SK-N-SH (cell line): Measurements from ENCODE around the gene ACOXL. TPM values are rescaled to one million over a fixed set of nuclear protein-coding genes. Genes with fewer than 3 reads are reported as not detected.

Source experiments
- CTCF ChIA-PET: fragments of 300-600, 350-600 bp; formaldehyde crosslinking; extraction: SDS; loops from one replicate; lab custom pipeline; 2021; lab: Yijun Ruan, JAX
- POLR2A ChIA-PET: fragments of 350-600 bp; sonication (Branson Sonifier 250); formaldehyde crosslinking; extraction: SDS; loops from one replicate; lab custom pipeline; 2020; ENCODE audit warnings: antibody characterized with exemption, inconsistent platforms; lab: Yijun Ruan, JAX
- DNase-seq: peaks from one replicate; pipeline ENCODE4 v3.0.0; 2012
- H2AFZ ChIP-seq: fragments of 200-600 bp; sonication (generic); 2 replicates; pipeline ENCODE4 v1.8.1; 2016; ENCODE audit warnings: antibody characterized with exemption, mild to moderate bottlenecking, low read depth
- H3F3A ChIP-seq: fragments of 200-600 bp; sonication (generic); replicated peaks from 2 replicates; pipeline ENCODE3; 2016; ENCODE audit warnings: antibody characterized with exemption, mild to moderate bottlenecking; ENCODE audit not compliant: insufficient read depth
- H3K27ac ChIP-seq, 2 experiments: fragments of 200-500 bp in 1 of 2; fragments of 200-600 bp in 1 of 2; sonication (Bioruptor generic) in 1 of 2; sonication (generic), shearing (Covaris generic) in 1 of 2; 2 replicates each; pipeline versions ENCODE4 v1.5.1 to v1.6.1; 2014 to 2016; ENCODE audit warnings: low read depth in 2 of 2, inconsistent platforms in 1 of 2, low read length in 1 of 2, mild to moderate bottlenecking in 1 of 2, mixed read lengths in 1 of 2
- H3K27me3 ChIP-seq: fragments of 200-600 bp; sonication (generic), shearing (Covaris generic); 2 replicates; pipeline ENCODE4 v1.6.1; 2016; ENCODE audit warnings: mixed run types; ENCODE audit not compliant: insufficient read depth
- H3K36me3 ChIP-seq, 2 experiments: fragments of 200-500 bp in 1 of 2; fragments of 200-600 bp in 1 of 2; sonication (Bioruptor generic) in 1 of 2; sonication (generic) in 1 of 2; replicated peaks in 1 of 2; 2 replicates each; pipeline versions ENCODE3 to v1.5.1; 2014 to 2016; ENCODE audit warnings: low read length in 1 of 2, mild to moderate bottlenecking in 1 of 2; ENCODE audit not compliant: insufficient read depth in 2 of 2, control insufficient read depth in 1 of 2
- H3K4me1 ChIP-seq, 2 experiments: fragments of 200-500 bp in 1 of 2; fragments of 200-600 bp in 1 of 2; sonication (Bioruptor generic) in 1 of 2; sonication (generic), shearing (Covaris generic) in 1 of 2; 2 replicates each; pipeline versions ENCODE4 v1.5.1 to v1.6.1; 2014 to 2016; ENCODE audit warnings: low read depth in 1 of 2, low read length in 1 of 2, mixed run types in 1 of 2; ENCODE audit not compliant: insufficient read depth in 2 of 2, control insufficient read depth in 1 of 2
- H3K4me2 ChIP-seq: fragments of 200-600 bp; sonication (generic), shearing (Covaris generic); 2 replicates; pipeline ENCODE4 v1.6.1; 2017; ENCODE audit warnings: mixed run types
- H3K4me3 ChIP-seq, 2 experiments: fragments of 200-500 bp in 1 of 2; fragments of 200-600 bp in 1 of 2; sonication (Bioruptor generic) in 1 of 2; sonication (generic), shearing (Covaris generic) in 1 of 2; 2 replicates each; pipeline versions ENCODE4 v1.5.1 to v1.8.1; 2014 to 2016; ENCODE audit warnings: low read depth in 2 of 2, inconsistent platforms in 1 of 2, low read length in 1 of 2, mild to moderate bottlenecking in 1 of 2, mixed read lengths in 1 of 2, moderate library complexity in 1 of 2
- H3K79me2 ChIP-seq: fragments of 200-600 bp; sonication (generic); 2 replicates; pipeline ENCODE4 v1.8.1; 2017; ENCODE audit warnings: mild to moderate bottlenecking; ENCODE audit not compliant: insufficient read depth
- H3K9ac ChIP-seq: fragments of 200-600 bp; sonication (generic); 2 replicates; pipeline ENCODE4 v1.6.1; 2017; ENCODE audit warnings: mixed run types
- H3K9me2 ChIP-seq: fragments of 200-600 bp; sonication (generic); 2 replicates; pipeline ENCODE4 v1.6.1; 2017; ENCODE audit warnings: mixed run types
- H3K9me3 ChIP-seq: fragments of 200-600 bp; sonication (generic); 2 replicates; pipeline ENCODE4 v1.6.1; 2017; ENCODE audit warnings: mixed run types, mild to moderate bottlenecking, moderate library complexity
- H4K20me1 ChIP-seq: fragments of 200-600 bp; sonication (generic); 2 replicates; pipeline ENCODE4 v1.6.1; 2017; ENCODE audit warnings: mild to moderate bottlenecking, mixed run types; ENCODE audit not compliant: insufficient read depth
- ELF1 ChIP-seq: IDR thresholded peaks from 2 replicates; pipeline ENCODE4 v1.4.0; 2012
- EZH2phosphoT487 ChIP-seq: fragments of 200-600 bp; sonication (generic); IDR thresholded peaks from 2 replicates; pipeline ENCODE4 v1.6.1; 2017; ENCODE audit warnings: low read depth, mixed run types, mild to moderate bottlenecking, antibody characterized with exemption, moderate library complexity, borderline replicate concordance
- MEF2A ChIP-seq: IDR thresholded peaks from 2 replicates; pipeline ENCODE4 v1.4.0; 2012; ENCODE audit warnings: low read depth, borderline replicate concordance
- NFIC ChIP-seq: IDR thresholded peaks from 2 replicates; pipeline ENCODE4 v1.4.0; 2012; ENCODE audit warnings: borderline replicate concordance
- PBX3 ChIP-seq: IDR thresholded peaks from 2 replicates; pipeline ENCODE4; 2012
- RAD21 ChIP-seq: IDR thresholded peaks from 2 replicates; pipeline ENCODE4 v1.6.1; 2012; ENCODE audit warnings: mild to moderate bottlenecking, low read length
- TAF1 ChIP-seq: IDR thresholded peaks from 2 replicates; pipeline ENCODE4 v1.6.1; 2012; ENCODE audit warnings: low read depth, mild to moderate bottlenecking, low read length, moderate library complexity, borderline replicate concordance
- WGBS: methylation state at CpG from one replicate; pipeline ENCODE4 v1.1.6; 2017; ENCODE audit warnings: low lambda C conversion rate; 5-methylcytosine and 5-hydroxymethylcytosine counted together
- polyA plus RNA-seq, 3 experiments: library from polyadenylated mRNA; depleted of rRNA; stranded (reverse); fragments of >200 nt; gene quantifications; 2 replicates each; pipeline ENCODE4 v1.2.3, GENCODE V29; 2012
- TF ChIP-seq, protein P1 (sequence below): IDR thresholded peaks from 2 replicates; pipeline ENCODE4 v1.4.0; 2012; ENCODE audit warnings: low read depth
- TF ChIP-seq, protein P2 (sequence below): fragments of 150-350 bp; IDR thresholded peaks from 2 replicates; pipeline ENCODE4 v1.6.1; 2017; ENCODE audit warnings: antibody characterized with exemption, low read length, low read depth, borderline replicate concordance
- TF ChIP-seq, protein P3 (sequence below): fragments of 150-350 bp; IDR thresholded peaks from 2 replicates; pipeline ENCODE4 v1.6.1; 2016; ENCODE audit warnings: mild to moderate bottlenecking, low read depth, low read length
- TF ChIP-seq, protein P4 (sequence below): IDR thresholded peaks from 2 replicates; pipeline ENCODE4 v1.4.0; 2012; ENCODE audit warnings: low read depth, borderline replicate concordance
- TF ChIP-seq, protein P5 (sequence below): IDR thresholded peaks from 2 replicates; pipeline ENCODE4 v1.4.0; 2012; ENCODE audit warnings: low read depth, borderline replicate concordance

Gene ACOXL
- polyA plus RNA-seq, 1 of the 3 experiments (the other 2 are of a cell fraction): not detected

DNA sequence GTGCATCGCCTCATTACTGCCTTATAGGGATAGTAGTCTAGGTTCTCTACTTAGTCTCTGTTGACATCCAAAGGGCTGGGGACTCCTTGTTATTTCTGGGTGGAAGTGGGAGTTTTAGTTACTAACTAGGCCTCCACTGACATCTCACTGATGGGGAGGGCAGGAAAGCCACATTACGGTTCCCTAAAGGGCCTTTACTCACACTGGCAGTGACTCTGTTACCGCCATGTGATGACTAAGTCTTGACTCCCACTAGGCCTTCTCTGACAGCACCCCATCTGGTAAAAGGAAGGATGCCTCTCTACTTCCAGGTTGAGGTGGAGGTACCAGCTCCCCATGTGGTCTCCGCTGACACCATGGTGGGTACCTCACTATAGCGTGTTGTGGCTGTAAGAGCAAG, 374.3 kb downstream of the ACOXL start:
- Histone ChIP-seq H3K79me2 (no peaks in the 10 kb centered on the region), H3K27ac (no peak overlapping the region), H3K9ac (no peak overlapping the region), H3K9me3 (no peaks in the 10 kb centered on the region), H3K9me2 (no peaks in the 10 kb centered on the region), H3K27me3 (no peaks in the 10 kb centered on the region; the same call in 1 of the 2 replicates), H2AFZ (no peak overlapping the region), H4K20me1 (no peaks in the 10 kb centered on the region), H3K36me3 (no peaks in the 10 kb centered on the region), H3K4me2 (no peak overlapping the region), H3K4me3 (no peak overlapping the region), H3K4me1 (no peaks in the 10 kb centered on the region), H3F3A (no peaks in the 10 kb centered on the region)
- ChIA-PET POLR2A (no interaction called here), CTCF (no interaction called here)
- no peak for DNase-seq
- WGBS: 79% methylated on average over 4 of the region's 5 CpGs
- TF ChIP-seq RAD21: no peak
- TF ChIP-seq, protein P1, sequence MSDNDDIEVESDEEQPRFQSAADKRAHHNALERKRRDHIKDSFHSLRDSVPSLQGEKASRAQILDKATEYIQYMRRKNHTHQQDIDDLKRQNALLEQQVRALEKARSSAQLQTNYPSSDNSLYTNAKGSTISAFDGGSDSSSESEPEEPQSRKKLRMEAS: no peak
- TF ChIP-seq TAF1: no peak
- TF ChIP-seq MEF2A: no peak
- TF ChIP-seq, protein P2, sequence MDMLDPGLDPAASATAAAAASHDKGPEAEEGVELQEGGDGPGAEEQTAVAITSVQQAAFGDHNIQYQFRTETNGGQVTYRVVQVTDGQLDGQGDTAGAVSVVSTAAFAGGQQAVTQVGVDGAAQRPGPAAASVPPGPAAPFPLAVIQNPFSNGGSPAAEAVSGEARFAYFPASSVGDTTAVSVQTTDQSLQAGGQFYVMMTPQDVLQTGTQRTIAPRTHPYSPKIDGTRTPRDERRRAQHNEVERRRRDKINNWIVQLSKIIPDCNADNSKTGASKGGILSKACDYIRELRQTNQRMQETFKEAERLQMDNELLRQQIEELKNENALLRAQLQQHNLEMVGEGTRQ: no peak
- TF ChIP-seq, protein P3, sequence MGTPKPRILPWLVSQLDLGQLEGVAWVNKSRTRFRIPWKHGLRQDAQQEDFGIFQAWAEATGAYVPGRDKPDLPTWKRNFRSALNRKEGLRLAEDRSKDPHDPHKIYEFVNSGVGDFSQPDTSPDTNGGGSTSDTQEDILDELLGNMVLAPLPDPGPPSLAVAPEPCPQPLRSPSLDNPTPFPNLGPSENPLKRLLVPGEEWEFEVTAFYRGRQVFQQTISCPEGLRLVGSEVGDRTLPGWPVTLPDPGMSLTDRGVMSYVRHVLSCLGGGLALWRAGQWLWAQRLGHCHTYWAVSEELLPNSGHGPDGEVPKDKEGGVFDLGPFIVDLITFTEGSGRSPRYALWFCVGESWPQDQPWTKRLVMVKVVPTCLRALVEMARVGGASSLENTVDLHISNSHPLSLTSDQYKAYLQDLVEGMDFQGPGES: no peak
- TF ChIP-seq EZH2phosphoT487: no peak
- TF ChIP-seq, protein P4, sequence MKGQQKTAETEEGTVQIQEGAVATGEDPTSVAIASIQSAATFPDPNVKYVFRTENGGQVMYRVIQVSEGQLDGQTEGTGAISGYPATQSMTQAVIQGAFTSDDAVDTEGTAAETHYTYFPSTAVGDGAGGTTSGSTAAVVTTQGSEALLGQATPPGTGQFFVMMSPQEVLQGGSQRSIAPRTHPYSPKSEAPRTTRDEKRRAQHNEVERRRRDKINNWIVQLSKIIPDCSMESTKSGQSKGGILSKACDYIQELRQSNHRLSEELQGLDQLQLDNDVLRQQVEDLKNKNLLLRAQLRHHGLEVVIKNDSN: no peak
- no peak for TF ChIP-seq NFIC
- TF ChIP-seq, protein P5, sequence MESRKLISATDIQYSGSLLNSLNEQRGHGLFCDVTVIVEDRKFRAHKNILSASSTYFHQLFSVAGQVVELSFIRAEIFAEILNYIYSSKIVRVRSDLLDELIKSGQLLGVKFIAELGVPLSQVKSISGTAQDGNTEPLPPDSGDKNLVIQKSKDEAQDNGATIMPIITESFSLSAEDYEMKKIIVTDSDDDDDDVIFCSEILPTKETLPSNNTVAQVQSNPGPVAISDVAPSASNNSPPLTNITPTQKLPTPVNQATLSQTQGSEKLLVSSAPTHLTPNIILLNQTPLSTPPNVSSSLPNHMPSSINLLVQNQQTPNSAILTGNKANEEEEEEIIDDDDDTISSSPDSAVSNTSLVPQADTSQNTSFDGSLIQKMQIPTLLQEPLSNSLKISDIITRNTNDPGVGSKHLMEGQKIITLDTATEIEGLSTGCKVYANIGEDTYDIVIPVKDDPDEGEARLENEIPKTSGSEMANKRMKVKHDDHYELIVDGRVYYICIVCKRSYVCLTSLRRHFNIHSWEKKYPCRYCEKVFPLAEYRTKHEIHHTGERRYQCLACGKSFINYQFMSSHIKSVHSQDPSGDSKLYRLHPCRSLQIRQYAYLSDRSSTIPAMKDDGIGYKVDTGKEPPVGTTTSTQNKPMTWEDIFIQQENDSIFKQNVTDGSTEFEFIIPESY: no peak
- no peak for TF ChIP-seq ELF1
- TF ChIP-seq PBX3: no peak
